IMR-90 (cell line): ENCODE data around the gene ZDHHC7. TPM values are rescaled to one million over a fixed set of nuclear protein-coding genes. Genes with fewer than 3 reads are reported as not detected.

Experiments
- ATAC-seq: fragments of 200-7000 bp; cut with Tn5 transposase; 2 replicates; pipeline ENCODE4 v1.9.1; 2020; ENCODE audit warnings: low read depth, mild to moderate bottlenecking, moderate library complexity
- BruUV-seq: library from RNA; stranded (reverse); fragments of 400-500 nt; replicated peaks from 2 replicates; lab custom pipeline; 2021; lab: Mats Ljungman, UMichigan
- CTCF ChIA-PET: fragments of 300-600 bp; formaldehyde crosslinking; extraction: SDS; loops from one replicate; lab custom pipeline; 2021; ENCODE audit warnings: antibody characterized with exemption; lab: Yijun Ruan, JAX
- POLR2A ChIA-PET: fragments of 300-600 bp; sonication (Branson Sonifier 250); formaldehyde crosslinking; loops from one replicate; lab custom pipeline; 2022; ENCODE audit warnings: antibody characterized with exemption; ENCODE audit not compliant: unreplicated experiment; lab: Charles Lee
- DNase-seq: peaks from one replicate; pipeline ENCODE4 v3.0.0; 2013
- H2AFZ ChIP-seq: replicated peaks from 2 replicates; pipeline ENCODE3; 2013; ENCODE audit warnings: low read length, mild to moderate bottlenecking; ENCODE audit not compliant: poor library complexity
- H2AK5ac ChIP-seq: 2 replicates; pipeline ENCODE4 v1.6.1; 2013; ENCODE audit warnings: low read depth, low read length, inconsistent platforms
- H2AK9ac ChIP-seq: replicated peaks from 2 replicates; pipeline ENCODE3; 2013; ENCODE audit warnings: mild to moderate bottlenecking, low read depth, low read length, moderate library complexity; ENCODE audit not compliant: poor library complexity
- H2BK120ac ChIP-seq: 2 replicates; pipeline ENCODE4 v1.6.1; 2013; ENCODE audit warnings: low read depth, low read length, inconsistent platforms
- H2BK15ac ChIP-seq: 3 replicates; pipeline ENCODE4 v1.6.1; 2013; ENCODE audit warnings: low read depth, low read length, inconsistent platforms
- H2BK20ac ChIP-seq: 2 replicates; pipeline ENCODE4 v1.6.1; 2013; ENCODE audit warnings: low read depth, mild to moderate bottlenecking, inconsistent platforms, low read length, moderate library complexity
- H2BK5ac ChIP-seq: 2 replicates; pipeline ENCODE4 v1.6.1; 2013; ENCODE audit warnings: mild to moderate bottlenecking, low read depth, low read length, inconsistent platforms; ENCODE audit not compliant: poor library complexity, severe bottlenecking
- H3K14ac ChIP-seq: replicated peaks from 2 replicates; pipeline ENCODE4 v1.6.1; 2013; ENCODE audit warnings: low read depth, low read length, inconsistent platforms
- H3K18ac ChIP-seq: 2 replicates; pipeline ENCODE4 v1.6.1; 2013; ENCODE audit warnings: low read depth, low read length, control low read depth
- H3K23ac ChIP-seq: 2 replicates; pipeline ENCODE4 v1.6.1; 2013; ENCODE audit warnings: low read depth, low read length, inconsistent platforms
- H3K27ac ChIP-seq: 2 replicates; pipeline ENCODE4 v1.5.1; 2013; ENCODE audit warnings: mild to moderate bottlenecking, control low read depth, low read length; ENCODE audit not compliant: insufficient read depth
- H3K27me3 ChIP-seq: 2 replicates; pipeline ENCODE4 v1.6.1; 2013; ENCODE audit warnings: low read length; ENCODE audit not compliant: control insufficient read depth, insufficient read depth
- H3K36me3 ChIP-seq: 2 replicates; pipeline ENCODE4 v1.6.1; 2013; ENCODE audit warnings: low read length, mixed read lengths; ENCODE audit not compliant: control insufficient read depth, insufficient read depth
- H3K4ac ChIP-seq: 2 replicates; pipeline ENCODE4 v1.6.1; 2013; ENCODE audit warnings: low read depth, low read length, inconsistent platforms
- H3K4me1 ChIP-seq: 2 replicates; pipeline ENCODE4 v1.6.1; 2013; ENCODE audit warnings: low read length, mixed read lengths; ENCODE audit not compliant: control insufficient read depth, insufficient read depth
- H3K4me2 ChIP-seq: 2 replicates; pipeline ENCODE4 v1.6.1; 2013; ENCODE audit warnings: low read depth, mild to moderate bottlenecking, control low read depth, low read length, moderate library complexity
- H3K4me3 ChIP-seq: 2 replicates; pipeline ENCODE4 v1.5.1; 2013; ENCODE audit warnings: low read depth, mild to moderate bottlenecking, control low read depth, low read length, moderate library complexity; ENCODE audit not compliant: insufficient read depth
- H3K56ac ChIP-seq: 2 replicates; pipeline ENCODE4 v1.6.1; 2013; ENCODE audit warnings: low read length, inconsistent platforms; ENCODE audit not compliant: insufficient read depth; ENCODE audit errors: extremely low read depth
- H3K79me1 ChIP-seq, 2 experiments: 2 replicates each; pipeline ENCODE4 v1.6.1; 2013; ENCODE audit warnings: low read length in 2 of 2, inconsistent platforms in 1 of 2, low read depth in 1 of 2
- H3K9ac ChIP-seq: 2 replicates; pipeline ENCODE4 v1.6.1; 2013; ENCODE audit warnings: low read depth, low read length, control low read depth
- H3K9me1 ChIP-seq: 2 replicates; pipeline ENCODE4 v1.6.1; 2013; ENCODE audit warnings: low read length, inconsistent platforms; ENCODE audit not compliant: insufficient read depth
- H3K9me3 ChIP-seq: 2 replicates; pipeline ENCODE4 v1.6.1; 2013; ENCODE audit warnings: low read length; ENCODE audit not compliant: control insufficient read depth, insufficient read depth
- H4K20me1 ChIP-seq: 2 replicates; pipeline ENCODE4 v1.6.1; 2013; ENCODE audit warnings: low read length, inconsistent platforms; ENCODE audit not compliant: insufficient read depth
- H4K5ac ChIP-seq: 2 replicates; pipeline ENCODE4 v1.6.1; 2013; ENCODE audit warnings: mild to moderate bottlenecking, low read depth, low read length, control low read depth
- H4K8ac ChIP-seq, 2 experiments: 2 replicates each; pipeline ENCODE4 v1.6.1; 2013; ENCODE audit warnings: low read depth in 2 of 2, low read length in 2 of 2, control low read depth in 1 of 2, inconsistent platforms in 1 of 2
- H4K91ac ChIP-seq: 2 replicates; pipeline ENCODE4 v1.6.1; 2013; ENCODE audit warnings: low read depth, low read length, inconsistent platforms; ENCODE audit not compliant: insufficient read depth
- BHLHE40 ChIP-seq: fragments of 150-350 bp; IDR thresholded peaks from 2 replicates; pipeline ENCODE4 v1.6.1; 2016; ENCODE audit warnings: mild to moderate bottlenecking, low read depth, low read length
- CEBPB ChIP-seq: IDR thresholded peaks from 2 replicates; pipeline ENCODE4 v1.6.1; 2012; ENCODE audit warnings: low read depth, low read length, improper control_type of control experiment
- CHD1 ChIP-seq: IDR thresholded peaks from 2 replicates; pipeline ENCODE4 v1.6.1; 2012; ENCODE audit warnings: low read depth, low read length, improper control_type of control experiment
- MAFK ChIP-seq: IDR thresholded peaks from 2 replicates; pipeline ENCODE4 v1.6.1; 2012; ENCODE audit warnings: low read depth, low read length, improper control_type of control experiment
- MAZ ChIP-seq: IDR thresholded peaks from 2 replicates; pipeline ENCODE4 v1.6.1; 2012; ENCODE audit warnings: low read depth, mild to moderate bottlenecking, low read length, improper control_type of control experiment, moderate library complexity, borderline replicate concordance
- NFE2L2 ChIP-seq: fragments of 150-350 bp; IDR thresholded peaks from 2 replicates; pipeline ENCODE4 v1.6.1; 2016; ENCODE audit warnings: low read depth, mild to moderate bottlenecking, low read length
- POLR2A ChIP-seq: IDR thresholded peaks from 2 replicates; pipeline ENCODE4 v1.6.1; 2012; ENCODE audit warnings: mild to moderate bottlenecking, low read depth, low read length
- RAD21 ChIP-seq: IDR thresholded peaks from 2 replicates; pipeline ENCODE4 v1.6.1; 2012; ENCODE audit warnings: low read length, improper control_type of control experiment
- RCOR1 ChIP-seq: IDR thresholded peaks from 2 replicates; pipeline ENCODE4 v1.6.1; 2012; ENCODE audit warnings: mild to moderate bottlenecking, low read length, improper control_type of control experiment; ENCODE audit not compliant: insufficient replicate concordance
- RFX5 ChIP-seq: IDR thresholded peaks from 2 replicates; pipeline ENCODE4 v1.8.0; 2012; ENCODE audit warnings: low read depth, mild to moderate bottlenecking, low read length, moderate library complexity
- SMC3 ChIP-seq: fragments of 150-350 bp; IDR thresholded peaks from 2 replicates; pipeline ENCODE4 v1.6.1; 2016; ENCODE audit warnings: low read depth, mild to moderate bottlenecking, antibody characterized with exemption, low read length, moderate library complexity
- WGBS, 2 experiments: methylation state at CpG; one replicate each; pipeline versions ENCODE4 v1.1.5 to v1.1.7; 2013; ENCODE audit warnings: missing lambda C conversion rate in 2 of 2; ENCODE audit not compliant: insufficient read length in 1 of 2; ENCODE audit errors: extremely low coverage in 2 of 2; 5-methylcytosine and 5-hydroxymethylcytosine counted together
- dilution Hi-C: fragments of 300-500 bp; cut with HindIII; formaldehyde crosslinking; loops from one replicate; pipeline ENCODE4 v1.14.3; 2018; ENCODE audit warnings: low sequenced_read_pairs; ENCODE audit not compliant: unreplicated experiment
- in situ Hi-C: fragments of 300-500 bp; cut with MboI; formaldehyde crosslinking; loops from 3 replicates; pipeline ENCODE4 v1.14.3; 2019; ENCODE audit warnings: low sequenced_read_pairs, inconsistent platforms, mixed read lengths
- intact Hi-C: fragments of 100-400 bp; cut with micrococcal nuclease; formaldehyde crosslinking; loops from 2 replicates; pipeline ENCODE4 v1.10.0; 2022
- polyA plus RNA-seq, 3 experiments: library from polyadenylated mRNA; depleted of rRNA; stranded (reverse); fragments of >200 nt; gene quantifications; 2 replicates each; pipeline ENCODE4 v1.2.3, GENCODE V29; 2012; ENCODE audit warnings: low replicate concordance in 1 of 3
- total RNA-seq: library from RNA; depleted of rRNA; stranded (reverse); fragments of >200 nt; gene quantifications from 2 replicates; pipeline ENCODE4 v1.2.3, GENCODE V29; 2012
- TF ChIP-seq, protein P1 (sequence below): fragments of 150-350 bp; IDR thresholded peaks from 2 replicates; pipeline ENCODE4 v1.6.1; 2016; ENCODE audit warnings: low read depth, mild to moderate bottlenecking, low read length, moderate library complexity, borderline replicate concordance
- TF ChIP-seq, protein P2 (sequence below): fragments of 150-350 bp; IDR thresholded peaks from 2 replicates; pipeline ENCODE4 v1.6.1; 2017; ENCODE audit warnings: mild to moderate bottlenecking, antibody characterized with exemption, low read length, low read depth
- TF ChIP-seq, protein P3 (sequence below): conservative IDR thresholded peaks from 2 replicates; pipeline ENCODE4 v1.5.1; 2012; ENCODE audit warnings: mild to moderate bottlenecking, low read depth, low read length, improper control_type of control experiment

ZDHHC7 gene
- total and polyA plus RNA-seq, 2 of the 4 experiments (the other 2 are of a cell fraction), result 80.1 to 97.1 TPM

DNA sequence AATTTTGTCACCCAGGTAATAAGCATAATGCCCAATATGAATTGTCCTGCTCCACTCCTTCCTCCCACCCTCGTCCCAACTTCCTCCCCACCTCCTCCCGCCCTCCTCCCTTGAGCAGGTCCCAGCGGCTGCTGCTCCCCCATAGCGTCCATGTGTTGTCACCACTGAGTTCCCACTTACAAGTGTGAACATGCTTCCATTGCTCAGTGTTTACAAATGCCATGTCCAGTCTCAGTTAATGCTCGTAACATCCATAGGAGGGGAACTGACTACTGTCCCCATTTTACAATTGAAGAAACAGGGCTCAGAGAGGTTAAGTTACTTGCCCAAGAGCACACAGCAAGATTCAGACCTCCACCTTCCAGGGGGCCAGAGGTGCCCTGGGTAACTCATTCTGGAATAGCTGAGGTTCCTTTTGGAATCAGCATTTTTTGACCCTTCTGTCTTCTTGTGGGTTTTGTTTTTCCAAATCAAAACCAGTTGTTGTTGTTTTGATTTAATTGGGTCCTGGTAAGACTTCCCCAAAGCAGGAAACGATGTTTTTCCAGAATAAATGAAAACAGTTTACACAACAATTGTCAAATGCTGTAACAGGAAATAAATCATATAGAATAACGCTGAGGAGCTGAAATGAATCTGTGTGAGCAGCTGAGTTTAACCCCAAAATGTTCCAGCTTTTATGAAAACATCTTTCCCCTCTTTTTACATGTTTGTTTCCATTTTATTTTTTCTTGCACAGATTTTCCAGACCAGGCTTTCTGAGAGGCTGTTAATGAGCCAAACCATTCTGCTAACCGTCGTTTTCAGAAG, 73.9 kb downstream of the ZDHHC7 start:
- Histone ChIP-seq H2AFZ (no peak overlapping the region), H2BK120ac (no peak overlapping the region), H3K36me3 (no peaks in the 10 kb centered on the region), H3K14ac (no peak overlapping the region), H3K4me2 (no peak overlapping the region), H4K20me1 (no peaks in the 10 kb centered on the region), H3K9ac (no peak overlapping the region), H3K27ac (no peak overlapping the region), H2BK15ac (no peak overlapping the region), H2BK20ac (no peak overlapping the region), H2AK9ac (no peak overlapping the region), H2BK5ac (no peak overlapping the region), H3K56ac (no peak overlapping the region), H4K5ac (no peak overlapping the region), H4K91ac (no peak overlapping the region), H3K4me3 (no peak overlapping the region), H3K79me1 (no peaks in the 10 kb centered on the region), H3K18ac (no peak overlapping the region), H3K23ac (no peak overlapping the region), H3K4me1 (peaks cover 4% of the 10 kb centered on the region; the same call in 1 of the 2 replicates), H2AK5ac (no peak overlapping the region), H4K8ac (no peak overlapping the region), H3K9me3 (no peaks in the 10 kb centered on the region; the same call in 1 of the 2 replicates), H3K27me3 (no peaks in the 10 kb centered on the region), H3K9me1 (0 out of 2 replicates have a peak, but pooled peaks cover 3% of the 10 kb centered on the region), H3K4ac (no peak overlapping the region)
- CTCF ChIA-PET, result interaction anchor here (0.6 kb wide), 1 partner anchor 182 kb away, joined by 3 read pairs; no protein-coding TSS in a partner anchor
- no peak for TF ChIP-seq BHLHE40
- no peak for TF ChIP-seq CEBPB
- TF ChIP-seq, protein P1, sequence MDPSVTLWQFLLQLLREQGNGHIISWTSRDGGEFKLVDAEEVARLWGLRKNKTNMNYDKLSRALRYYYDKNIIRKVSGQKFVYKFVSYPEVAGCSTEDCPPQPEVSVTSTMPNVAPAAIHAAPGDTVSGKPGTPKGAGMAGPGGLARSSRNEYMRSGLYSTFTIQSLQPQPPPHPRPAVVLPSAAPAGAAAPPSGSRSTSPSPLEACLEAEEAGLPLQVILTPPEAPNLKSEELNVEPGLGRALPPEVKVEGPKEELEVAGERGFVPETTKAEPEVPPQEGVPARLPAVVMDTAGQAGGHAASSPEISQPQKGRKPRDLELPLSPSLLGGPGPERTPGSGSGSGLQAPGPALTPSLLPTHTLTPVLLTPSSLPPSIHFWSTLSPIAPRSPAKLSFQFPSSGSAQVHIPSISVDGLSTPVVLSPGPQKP, result no peak
- TF ChIP-seq RCOR1, result no peak
- TF ChIP-seq RFX5, result no peak
- TF ChIP-seq NFE2L2, result no peak
- no peak for TF ChIP-seq POLR2A
- TF ChIP-seq MAFK, result no peak
- TF ChIP-seq SMC3, result no peak
- no peak for TF ChIP-seq CHD1
- TF ChIP-seq, protein P2, sequence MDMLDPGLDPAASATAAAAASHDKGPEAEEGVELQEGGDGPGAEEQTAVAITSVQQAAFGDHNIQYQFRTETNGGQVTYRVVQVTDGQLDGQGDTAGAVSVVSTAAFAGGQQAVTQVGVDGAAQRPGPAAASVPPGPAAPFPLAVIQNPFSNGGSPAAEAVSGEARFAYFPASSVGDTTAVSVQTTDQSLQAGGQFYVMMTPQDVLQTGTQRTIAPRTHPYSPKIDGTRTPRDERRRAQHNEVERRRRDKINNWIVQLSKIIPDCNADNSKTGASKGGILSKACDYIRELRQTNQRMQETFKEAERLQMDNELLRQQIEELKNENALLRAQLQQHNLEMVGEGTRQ, result no peak
- TF ChIP-seq RAD21, result no peak
- TF ChIP-seq, protein P3, sequence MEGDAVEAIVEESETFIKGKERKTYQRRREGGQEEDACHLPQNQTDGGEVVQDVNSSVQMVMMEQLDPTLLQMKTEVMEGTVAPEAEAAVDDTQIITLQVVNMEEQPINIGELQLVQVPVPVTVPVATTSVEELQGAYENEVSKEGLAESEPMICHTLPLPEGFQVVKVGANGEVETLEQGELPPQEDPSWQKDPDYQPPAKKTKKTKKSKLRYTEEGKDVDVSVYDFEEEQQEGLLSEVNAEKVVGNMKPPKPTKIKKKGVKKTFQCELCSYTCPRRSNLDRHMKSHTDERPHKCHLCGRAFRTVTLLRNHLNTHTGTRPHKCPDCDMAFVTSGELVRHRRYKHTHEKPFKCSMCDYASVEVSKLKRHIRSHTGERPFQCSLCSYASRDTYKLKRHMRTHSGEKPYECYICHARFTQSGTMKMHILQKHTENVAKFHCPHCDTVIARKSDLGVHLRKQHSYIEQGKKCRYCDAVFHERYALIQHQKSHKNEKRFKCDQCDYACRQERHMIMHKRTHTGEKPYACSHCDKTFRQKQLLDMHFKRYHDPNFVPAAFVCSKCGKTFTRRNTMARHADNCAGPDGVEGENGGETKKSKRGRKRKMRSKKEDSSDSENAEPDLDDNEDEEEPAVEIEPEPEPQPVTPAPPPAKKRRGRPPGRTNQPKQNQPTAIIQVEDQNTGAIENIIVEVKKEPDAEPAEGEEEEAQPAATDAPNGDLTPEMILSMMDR, result no peak
- TF ChIP-seq MAZ, result no peak
- POLR2A ChIA-PET, result no interaction called here
- ATAC-seq (no peak), DNase-seq (no peak)
- in situ Hi-C loops (no loop called here), intact Hi-C loops (no loop called here), dilution Hi-C loops (no loop called here)
- no TSS peak for BruUV-seq
- WGBS, 2 experiments, result 56% methylated on average over 3 of the region's 9 CpGs; no CpG with 5 or more reads in 1 of the 2 experiments
